ENCODE data around the gene SNX20.

GRCh38 chr16:50721549-50722404, 40.7 kb upstream of the SNX20 start:
- TF ChIP-seq CTCF (IDR thresholded peaks at IDR 0.05) = no peak
- TF ChIP-seq POLR2A (IDR thresholded peaks at IDR 0.05) = no peak

Measured in lower leg skin (tissue), 3 donors.